HK-2 (cell line): Measurements from ENCODE around the gene DNTTIP2.
"Not testable (repeated sequence)": the region's sequence is repeated elsewhere in the genome, so short reads cannot be mapped to it uniquely, and the experiment has no call there.

Source experiments
- DNase-seq: peaks from one replicate; pipeline ENCODE4 v3.0.0-alpha.2; 2018; ENCODE audit not compliant: unreplicated experiment

DNTTIP2 gene, protein sequence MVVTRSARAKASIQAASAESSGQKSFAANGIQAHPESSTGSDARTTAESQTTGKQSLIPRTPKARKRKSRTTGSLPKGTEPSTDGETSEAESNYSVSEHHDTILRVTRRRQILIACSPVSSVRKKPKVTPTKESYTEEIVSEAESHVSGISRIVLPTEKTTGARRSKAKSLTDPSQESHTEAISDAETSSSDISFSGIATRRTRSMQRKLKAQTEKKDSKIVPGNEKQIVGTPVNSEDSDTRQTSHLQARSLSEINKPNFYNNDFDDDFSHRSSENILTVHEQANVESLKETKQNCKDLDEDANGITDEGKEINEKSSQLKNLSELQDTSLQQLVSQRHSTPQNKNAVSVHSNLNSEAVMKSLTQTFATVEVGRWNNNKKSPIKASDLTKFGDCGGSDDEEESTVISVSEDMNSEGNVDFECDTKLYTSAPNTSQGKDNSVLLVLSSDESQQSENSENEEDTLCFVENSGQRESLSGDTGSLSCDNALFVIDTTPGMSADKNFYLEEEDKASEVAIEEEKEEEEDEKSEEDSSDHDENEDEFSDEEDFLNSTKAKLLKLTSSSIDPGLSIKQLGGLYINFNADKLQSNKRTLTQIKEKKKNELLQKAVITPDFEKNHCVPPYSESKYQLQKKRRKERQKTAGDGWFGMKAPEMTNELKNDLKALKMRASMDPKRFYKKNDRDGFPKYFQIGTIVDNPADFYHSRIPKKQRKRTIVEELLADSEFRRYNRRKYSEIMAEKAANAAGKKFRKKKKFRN

DNA sequence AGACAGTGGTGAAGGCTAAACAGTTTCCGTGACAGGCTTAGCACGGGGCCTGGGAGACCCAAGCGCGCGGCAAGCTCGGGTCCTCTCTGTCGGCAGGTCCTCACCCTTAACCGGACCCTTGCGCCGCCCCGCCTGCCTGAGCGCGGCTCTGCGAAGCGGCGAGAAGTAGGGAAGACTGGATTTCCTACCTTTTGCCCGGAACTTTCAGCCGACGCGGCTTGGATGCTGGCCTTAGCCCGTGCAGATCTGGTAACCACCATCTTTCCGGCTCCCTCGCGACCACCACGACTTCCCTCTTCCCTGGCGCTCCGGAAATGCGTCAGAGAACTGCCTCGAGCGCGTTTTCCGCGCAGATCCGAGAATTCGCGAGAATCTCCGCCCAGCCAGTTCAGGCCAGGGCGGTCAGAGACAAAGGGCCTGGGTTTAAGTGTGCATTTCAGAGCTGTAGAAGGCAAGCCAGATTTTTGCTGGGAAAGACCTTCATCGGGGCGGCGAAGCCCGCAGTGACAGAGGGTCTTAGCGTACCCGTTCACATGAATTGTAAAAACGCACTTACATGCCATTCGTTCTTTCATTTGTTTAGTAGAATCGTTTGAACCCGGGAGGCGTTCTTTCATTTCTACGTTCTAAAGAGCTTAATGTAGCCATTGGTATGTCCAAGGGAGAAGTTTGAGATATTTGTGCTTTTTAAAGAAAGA lies at the start of gene DNTTIP2:
TSS of gene DNTTIP2 (minus strand) at position 318 of the 698 bp plus-strand sequence. CDS start at position 260, 58 bp downstream.
- peak; percentile 92 for DNase-seq

DNA sequence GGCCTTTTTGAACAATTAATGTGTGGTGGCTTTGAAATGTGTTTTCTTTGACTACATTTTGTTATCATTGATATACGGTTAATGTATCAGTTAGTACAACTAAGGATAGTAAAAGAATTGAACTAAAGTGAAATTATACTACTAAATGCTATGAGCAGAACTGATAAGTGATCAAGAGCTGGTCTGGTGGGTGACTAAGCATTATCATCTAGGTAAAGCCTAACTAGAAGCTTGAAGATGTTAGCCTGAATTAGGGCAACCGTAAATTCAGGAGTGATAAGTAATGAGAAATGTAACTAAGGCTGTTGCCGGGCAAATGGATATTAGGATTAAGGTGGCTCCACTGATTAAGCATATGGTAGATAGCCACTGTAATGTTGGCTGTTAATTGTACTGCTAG lies 46.2 kb upstream of the DNTTIP2 start:
- DNase-seq = no peak

DNA sequence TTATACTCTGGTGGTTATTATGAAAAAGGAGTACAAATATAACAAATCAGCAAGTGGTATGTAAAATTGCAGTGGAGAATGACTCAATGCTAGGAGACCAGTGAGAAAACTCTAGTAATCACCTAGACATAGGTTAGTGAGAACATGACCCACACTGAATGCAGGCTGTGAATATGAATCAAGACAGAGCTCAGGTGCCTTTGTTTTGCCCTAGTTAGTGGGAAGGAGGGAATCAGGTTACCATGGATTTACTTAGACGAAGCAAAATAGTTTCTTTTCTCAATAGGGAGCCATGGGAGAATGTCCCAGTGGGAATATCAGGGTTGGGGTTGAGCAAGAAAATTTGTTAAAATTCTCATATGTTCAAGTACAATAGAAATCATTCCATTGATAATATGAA lies 40.8 kb upstream of the DNTTIP2 start:
- no peak for DNase-seq

DNA sequence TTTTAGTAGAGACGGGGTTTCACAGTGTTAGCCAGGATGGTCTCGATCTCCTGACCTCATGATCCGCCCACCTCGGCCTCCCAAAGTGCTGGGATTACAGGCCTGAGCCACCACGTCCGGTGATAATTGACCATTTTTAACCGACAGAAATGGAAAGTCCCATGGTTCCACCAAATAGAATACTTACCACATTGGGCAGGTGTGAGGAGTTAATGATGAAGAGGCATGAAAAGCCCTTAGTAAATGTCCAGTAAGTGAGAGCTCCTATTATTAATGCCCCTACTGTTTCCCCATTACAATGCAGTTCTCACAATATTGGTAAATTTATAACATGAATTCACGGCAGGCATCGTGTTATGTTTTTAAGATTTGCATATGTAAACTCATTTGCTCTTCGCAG lies 38.3 kb upstream of the DNTTIP2 start:
- DNase-seq = no peak

DNA sequence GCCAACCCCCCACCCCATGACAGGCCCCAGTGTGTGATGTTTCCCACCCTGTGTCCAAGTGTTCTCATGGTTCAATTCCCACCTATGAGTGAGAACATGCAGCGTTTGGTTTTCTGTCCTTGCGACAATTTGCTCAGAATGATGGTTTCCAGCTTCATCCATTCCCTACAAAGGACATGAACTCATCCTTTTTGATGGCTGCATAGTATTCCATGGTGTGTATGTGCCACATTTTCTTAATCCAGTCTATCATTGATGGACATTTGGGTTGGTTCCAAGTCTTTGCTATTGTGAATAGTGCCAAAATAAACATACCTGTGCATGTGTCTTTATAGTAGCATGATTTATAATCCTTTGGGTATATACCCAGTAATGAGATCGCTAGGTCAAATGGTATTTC lies 31.9 kb upstream of the DNTTIP2 start:
- not testable (repeated sequence) for DNase-seq

DNA sequence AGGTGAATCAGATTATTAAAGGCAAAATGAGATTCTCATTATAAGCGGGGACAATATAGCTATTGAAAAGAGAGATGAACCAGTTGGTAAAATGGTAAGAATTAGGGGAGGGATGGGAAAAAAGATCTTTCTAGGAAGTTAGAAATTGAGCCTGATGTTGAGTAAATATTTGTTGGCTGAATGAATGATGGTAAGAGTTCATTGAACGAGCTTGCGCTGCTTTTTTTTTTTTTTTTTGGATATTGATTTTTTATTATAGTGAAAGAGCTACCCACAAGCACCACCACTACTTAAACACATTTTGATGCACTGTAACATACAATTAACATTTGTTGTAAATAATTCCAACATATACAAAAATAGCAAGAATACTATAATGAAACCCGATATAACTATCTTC lies 31.3 kb upstream of the DNTTIP2 start:
- DNase-seq = no peak

DNA sequence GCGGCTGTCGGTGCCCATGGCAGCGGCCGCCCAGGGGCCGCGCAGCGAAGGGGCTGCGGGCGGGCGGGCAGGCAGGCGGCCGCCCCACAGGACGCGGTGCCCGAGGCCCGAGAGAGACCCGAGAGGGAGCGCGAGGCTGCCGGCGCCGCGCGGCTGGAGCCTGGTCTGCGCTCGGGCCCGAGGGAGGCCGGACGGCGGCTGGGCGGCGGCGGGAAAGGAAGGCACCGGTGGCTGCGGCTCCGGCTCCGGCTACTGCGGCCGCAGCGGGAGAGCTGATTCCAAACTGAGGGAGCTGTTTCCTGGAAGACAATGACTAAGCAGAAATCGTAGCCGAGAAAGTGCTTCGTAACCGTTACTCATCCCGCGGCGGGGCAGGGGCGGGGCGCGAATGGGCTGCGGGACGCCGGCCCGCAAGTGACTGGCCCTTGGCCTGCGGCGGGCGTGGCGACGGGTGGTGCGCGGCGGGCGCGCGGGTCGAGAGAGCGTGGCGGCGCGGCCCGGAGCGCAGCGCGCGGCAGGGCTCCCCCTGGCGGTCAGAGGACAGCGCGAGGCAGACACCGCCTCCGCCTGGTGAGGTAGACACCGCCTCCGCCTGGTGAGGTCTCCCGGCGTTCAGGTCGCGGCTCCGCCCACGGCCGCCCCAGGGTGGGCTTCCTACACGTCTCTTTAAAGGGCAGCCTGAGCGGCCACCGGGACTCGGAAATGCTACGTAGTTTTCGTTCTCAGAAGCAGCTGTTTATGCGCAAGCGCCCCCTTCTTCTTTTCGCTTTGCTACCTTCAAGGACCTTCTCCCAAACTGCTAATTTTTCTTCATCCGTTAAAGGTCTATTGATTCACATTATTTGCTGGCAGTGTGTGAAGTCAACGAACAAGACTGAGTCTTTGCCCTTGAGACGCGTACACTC lies 30.4 kb upstream of the DNTTIP2 start, which contains the start of gene GCLM:
TSS of gene GCLM (minus strand) at position 285 of the 905 bp plus-strand sequence. CDS start at position 18, 267 bp downstream.
- peak; percentile 98 for DNase-seq

DNA sequence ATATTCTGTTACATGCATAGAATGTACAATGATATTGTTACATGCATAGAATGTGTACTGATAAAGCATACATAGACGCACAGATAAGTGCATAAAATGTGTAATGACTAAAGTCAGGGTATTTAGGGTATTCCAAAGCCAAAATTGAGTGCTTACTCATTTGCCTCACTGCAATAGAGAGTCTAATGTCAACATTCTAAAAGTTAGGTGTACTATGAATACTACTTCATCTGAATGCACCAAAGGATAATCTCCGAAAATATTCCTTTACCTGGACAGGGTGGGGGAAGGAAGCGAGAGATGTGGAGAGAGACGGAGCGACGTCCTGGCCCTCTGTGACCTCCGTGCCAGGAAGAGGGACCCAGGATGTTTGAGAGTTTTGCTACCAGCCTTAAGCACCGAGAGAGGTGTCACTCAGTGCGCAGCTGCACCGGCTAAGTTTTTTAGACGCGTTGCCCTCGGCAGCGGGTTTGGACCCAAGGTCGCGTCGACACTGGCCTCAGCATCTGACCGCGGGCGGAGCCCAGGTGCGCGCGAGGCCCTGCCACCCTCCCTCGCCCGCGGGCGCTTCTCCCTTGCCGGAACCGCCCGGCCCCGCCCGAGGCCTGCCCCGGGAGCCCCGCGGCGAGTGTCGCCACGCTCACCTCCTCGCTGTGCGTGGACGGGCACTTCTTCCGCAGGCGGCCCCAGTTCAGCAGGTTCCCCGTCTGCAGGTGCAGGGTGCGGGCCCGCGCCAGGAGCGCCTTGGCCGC lies 29.6 kb upstream of the DNTTIP2 start:
- peak; percentile 37 for DNase-seq

DNA sequence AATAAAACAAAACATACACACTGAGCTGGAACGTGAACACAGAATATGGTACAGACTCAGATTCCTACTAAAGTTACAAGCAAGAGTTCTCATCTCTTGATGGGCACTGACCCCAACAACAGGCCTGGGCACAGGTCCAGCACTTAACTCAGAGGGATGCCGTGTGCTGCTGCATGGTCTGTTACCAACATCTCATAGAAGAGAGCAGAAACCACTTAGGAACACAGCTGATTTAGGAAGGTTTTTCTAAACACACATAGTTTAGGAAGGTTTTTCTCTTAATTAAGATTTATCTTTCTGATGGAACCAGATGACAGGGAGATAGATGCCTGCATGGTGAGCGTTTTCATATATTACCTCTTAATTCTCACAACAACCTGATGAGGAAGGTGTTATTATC lies 28.7 kb upstream of the DNTTIP2 start:
- DNase-seq = peak; percentile 17

DNA sequence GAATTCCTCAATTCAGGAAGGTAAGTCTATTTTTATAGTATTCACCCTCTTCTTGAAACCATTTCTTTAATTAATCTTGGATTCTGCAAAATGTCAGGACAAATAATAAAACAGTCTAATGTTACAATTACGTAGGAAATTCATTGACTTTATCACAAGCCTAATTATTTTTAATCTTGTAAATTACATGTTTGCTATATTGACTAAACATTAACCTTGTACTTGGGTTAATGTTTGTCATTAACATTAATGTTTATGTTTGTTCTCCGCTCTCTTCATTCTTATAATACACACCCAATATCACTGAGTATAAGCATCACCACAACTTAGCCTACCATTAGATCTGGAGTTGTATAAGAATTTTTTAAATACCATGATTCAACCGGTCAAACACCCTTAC lies 27.5 kb upstream of the DNTTIP2 start:
- no peak for DNase-seq

DNA sequence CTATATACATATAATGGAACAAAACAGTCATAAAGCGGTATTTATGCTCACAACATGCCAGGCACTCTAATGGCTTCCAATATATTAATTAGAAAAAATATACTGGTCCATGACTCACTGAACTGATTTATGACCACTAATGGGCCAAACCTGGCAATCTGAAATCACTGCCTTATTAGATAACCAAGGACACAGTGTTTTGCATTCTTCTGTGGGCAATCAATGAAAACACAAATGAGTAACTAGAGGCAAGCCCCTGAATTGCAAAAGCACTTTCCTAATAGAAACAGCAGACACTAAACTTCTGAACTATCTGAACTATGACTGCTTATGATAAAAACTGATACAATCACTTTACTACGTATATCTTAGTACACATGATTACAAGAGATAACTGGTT lies 26.7 kb upstream of the DNTTIP2 start:
- no peak for DNase-seq

DNA sequence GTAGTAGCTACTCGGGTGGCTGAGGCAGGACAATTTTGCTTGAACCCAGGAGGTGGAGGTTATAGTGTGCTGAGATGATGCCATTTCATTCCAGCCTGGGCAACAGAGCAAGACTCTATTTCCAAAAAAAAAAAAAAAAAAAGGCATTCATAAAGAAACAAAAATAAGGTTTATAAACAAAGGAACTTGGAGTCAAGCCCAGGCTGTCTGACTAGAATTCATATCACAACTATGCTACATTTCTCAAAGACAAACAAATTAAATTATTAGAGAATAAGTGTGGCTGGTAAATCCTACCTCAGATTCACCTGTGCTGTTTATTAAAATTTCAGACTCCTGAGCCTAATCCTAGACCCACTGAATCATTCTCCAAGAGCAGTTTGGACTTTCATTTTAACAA lies 26.0 kb upstream of the DNTTIP2 start:
- DNase-seq = no peak

DNA sequence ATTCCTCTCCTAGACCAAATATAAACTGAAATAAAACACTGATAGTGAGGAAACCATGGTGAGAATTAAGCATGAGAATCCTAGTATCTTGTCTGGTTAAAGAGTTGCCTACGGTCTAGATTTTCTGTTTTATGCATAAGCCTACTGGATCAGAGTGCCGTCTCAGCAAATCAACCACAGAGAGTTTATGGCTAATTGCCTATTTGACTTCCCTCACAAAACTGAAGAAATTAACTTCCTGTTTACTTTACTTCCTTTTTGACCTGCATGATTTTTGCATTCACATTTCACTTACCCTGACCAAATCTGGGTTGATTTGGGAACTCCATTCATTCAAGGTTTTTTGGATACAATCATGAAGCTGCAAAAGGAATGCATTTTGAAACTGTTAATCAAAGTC lies 25.2 kb upstream of the DNTTIP2 start:
- no peak for DNase-seq

DNA sequence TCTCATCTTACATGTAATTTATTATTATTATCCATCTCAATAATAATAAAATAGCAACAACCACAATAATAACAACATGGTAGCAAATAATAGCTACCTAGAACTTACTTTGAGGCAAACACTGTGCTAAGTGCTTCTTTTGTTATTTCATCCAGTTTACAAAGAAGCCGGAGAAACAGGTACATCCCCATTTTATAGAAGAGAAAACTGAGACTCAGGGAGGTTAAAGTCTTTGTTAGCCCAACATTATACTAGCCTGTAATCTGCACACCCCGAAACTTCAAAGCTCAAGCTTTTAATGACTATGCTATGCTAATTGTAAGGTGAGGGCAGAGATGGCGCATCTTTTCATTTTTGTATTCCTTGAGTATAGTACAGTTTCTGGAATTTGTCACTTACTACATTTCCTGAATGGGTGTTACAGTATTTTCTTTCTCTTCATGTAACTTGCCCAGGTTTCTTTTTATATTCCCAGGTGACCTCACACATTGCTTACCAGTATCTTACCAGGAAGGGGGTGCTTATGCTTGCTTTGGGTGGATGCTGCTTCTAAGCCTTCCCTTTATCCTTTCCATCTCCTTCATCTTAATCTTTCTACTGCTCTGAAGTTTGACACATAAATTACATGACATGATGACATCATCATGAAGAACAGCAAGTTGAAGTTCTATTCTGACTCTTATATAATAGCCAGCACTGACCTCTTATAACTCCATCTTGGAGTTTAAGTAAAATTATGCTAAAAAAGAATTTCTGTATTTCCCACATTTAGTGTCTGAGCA lies 21.9 kb upstream of the DNTTIP2 start:
- DNase-seq = no peak

DNA sequence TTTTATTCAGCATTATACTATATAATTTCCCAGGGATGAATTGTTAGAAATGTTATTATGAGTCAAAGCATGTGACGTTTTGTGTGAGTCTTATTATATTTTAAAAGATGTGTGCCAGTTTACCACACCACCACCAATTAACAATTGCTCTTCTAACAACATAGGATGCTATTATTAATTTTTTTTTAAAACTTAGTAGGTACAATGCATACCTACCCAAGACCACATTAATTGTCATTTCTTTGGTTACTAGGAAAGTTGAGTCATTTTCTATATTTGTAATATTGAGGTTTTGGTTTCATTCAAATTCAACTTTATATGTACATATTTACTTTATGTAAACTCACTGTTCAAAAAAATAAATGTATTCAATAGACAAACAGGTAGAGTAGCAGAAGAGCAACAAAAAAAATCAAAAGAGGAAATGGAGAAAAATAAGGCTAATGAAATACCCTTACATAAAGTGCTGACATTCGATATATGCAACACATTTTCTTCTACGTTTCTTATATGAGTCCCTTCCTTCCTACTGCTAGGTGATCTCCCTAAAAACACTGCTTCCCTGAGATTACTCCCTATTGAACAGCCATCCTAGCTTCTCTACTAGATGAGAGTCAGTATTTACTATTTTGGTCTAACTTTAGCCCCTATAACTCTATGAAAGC lies 20.7 kb upstream of the DNTTIP2 start:
- no peak for DNase-seq

DNA sequence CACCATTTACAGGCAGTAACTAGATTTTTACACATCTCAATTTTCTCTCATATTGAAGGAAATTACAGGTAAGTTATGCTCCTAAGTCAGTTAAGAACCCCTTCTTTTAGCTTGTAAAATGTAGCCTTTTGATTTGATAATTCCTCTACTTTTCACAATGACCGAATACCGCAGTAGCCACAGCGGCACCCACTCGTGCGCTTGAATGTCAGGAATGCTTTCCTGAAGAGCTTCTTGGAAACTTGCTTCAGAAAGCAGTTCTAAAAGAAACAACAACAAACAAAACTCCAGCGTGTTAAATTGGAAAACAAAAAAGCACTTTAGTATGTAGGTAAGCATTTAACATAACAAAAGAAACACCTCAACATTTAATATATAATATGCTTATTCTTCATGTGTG lies 9.9 kb upstream of the DNTTIP2 start:
- DNase-seq = no peak

DNA sequence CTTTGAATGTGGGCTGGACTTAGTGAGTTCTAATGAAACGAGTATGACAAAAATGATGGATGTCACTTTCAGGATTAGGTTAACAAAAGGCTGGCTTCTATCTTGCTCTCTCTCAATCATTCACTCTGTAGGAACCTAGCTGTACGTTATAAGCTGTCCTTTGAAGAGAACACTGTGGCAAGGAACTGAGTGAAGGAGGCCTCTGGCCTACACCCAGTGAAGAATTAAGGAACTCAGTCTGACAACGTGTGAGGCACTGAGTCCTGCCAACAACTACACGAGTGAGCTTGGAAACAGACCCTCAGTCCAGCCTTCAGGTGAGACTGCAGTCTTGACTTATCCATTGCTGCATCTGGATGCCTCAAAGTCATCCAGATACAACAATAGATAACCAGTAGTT lies 3.3 kb upstream of the DNTTIP2 start:
- DNase-seq = no peak

DNA sequence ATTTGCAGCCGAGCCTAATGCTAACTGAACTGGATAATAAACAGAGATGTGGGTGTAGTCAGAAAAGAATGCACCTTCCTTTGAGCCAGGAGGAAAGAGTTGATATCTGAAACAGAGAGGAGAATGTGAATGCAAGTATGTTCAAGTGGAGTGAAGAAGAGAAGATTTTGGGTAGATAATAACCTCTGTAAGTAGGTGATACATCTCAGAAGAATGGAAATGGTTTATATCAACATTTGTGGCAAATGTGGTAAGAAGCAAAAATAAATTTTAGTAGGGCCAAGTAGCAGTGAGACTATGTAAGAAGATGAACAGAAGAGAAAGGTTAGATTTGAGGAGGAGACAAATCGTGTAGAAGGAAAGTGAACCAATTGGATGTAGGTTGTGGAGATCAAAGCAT lies 1.7 kb upstream of the DNTTIP2 start:
- no peak for DNase-seq

DNA sequence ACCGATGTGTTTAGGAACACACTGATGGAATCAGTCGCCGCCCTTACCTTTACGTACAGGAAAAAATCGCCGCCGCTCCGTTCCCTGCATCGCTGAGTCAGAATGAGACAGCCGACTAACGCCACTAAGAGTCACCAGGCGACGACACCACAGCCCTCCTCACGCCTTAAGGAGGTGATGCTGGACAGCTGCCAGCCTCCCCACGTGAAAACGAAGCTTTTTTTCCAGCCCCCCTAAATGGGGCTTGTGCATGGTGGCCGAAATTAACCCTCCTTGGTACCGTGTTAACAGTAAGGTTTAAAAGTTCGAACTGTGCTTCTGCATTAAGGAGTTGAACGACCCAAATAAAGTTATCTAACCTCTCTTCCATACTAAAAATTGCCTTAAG lies 511 bp downstream of the DNTTIP2 start:
- peak; percentile 63 for DNase-seq
